ENCODE data around the gene ISG20.

The ISG20 gene

DNA sequence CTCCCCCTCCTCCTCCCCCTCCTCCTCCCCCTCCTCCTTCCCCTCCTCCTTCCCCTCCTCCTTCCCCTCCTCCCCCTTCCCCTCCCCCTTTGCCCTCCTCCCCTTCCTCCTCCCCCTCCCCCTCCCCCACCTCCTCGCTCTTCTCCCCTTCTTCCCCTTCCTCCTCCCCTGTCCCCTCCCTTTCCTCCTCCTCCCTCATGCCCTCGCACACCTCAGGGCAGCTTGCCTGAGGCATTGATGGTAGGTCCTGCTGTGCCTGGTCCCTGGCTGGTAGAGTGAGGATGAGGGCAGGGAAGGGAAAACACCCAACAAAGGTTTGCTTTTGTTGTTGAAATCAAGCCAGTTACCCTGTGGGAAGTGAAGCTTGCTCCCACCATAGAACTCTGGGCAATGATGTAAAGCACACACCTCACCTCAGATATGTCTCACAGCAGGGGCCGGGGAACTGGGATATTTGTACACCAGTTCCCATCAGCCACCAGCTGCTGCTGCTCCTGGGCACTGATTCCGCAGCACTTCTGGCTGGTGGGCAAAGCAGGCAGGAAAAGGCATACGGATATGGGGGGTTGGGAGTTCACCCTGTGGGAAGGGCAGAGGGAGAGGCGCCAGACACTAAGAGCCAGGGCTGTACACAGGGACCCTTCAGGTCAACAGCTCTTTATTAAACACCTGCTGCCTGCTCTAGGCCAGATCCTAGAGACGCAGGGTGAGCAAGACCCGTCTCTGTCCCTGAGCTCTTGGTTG is 13.8 kb downstream of the ISG20 start:
- H3K27ac ChIP-seq: no peak overlapping the region
- H3K4me2 ChIP-seq: no peak overlapping the region
- no peaks in the 10 kb centered on the region for H3K36me3 ChIP-seq
- H3K9ac ChIP-seq: no peak overlapping the region
- peaks cover 19 to 53% (median 41%) of the 10 kb centered on the region in 10 experiments for H3K4me1 ChIP-seq
- H3K27me3 ChIP-seq: no peaks in the 10 kb centered on the region
- no peak for TF ChIP-seq Cebpa-rat (IDR thresholded peaks at IDR 0.05)
- no peak overlapping the region for H3K4me3 ChIP-seq
- H3K9me3 ChIP-seq (replicated peaks in 1 of 11): no peaks in the 10 kb centered on the region
- H4K20me1 ChIP-seq: peaks cover 0 to 12% (median 0%) of the 10 kb centered on the region in 11 experiments; a peak in 2 of 22 replicates

DNA sequence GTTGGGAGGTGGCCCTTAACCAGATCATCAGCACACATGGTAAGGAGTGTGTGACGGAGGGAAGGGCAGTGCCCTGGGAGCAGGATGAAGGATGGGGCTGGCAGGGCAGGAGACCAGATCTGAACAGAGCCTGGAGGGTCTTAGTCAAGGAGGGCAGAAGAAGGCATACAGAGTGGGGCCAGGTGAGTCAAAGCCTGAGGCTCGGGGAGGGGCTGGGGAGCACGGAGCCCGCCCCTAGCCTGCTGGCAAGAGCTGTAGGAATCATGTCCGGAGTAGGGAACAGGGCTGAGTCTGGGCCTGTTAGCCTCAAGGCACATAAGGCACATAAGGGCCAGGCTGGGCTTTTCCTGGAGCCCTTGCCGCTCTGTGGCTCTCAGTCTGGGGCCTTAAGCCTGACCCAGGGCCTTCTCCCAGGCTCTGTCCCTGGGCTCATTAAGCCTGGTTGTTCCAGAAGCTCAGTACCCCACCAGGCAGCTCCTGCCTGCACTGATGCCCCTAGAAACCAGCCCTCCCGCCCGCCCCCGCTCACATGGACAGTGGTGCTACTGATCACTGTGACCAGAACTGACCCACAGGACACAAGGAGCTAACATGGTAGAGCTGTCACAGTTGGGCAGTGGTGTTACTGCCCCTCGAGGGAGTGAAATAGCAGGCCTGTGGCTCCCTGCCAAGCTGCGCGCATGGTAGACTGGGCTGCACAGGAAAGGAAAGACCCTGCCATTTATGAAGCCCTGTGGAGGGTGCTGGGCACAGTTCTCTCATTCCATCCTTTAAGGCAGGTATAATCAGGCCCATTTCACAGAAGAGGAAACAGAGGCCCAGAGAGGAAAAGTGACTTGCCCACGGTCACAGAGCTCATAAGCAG is 14.6 kb downstream of the ISG20 start:
- H3K4me2 ChIP-seq: no peak overlapping the region
- H3K36me3 ChIP-seq: no peaks in the 10 kb centered on the region
- H3K27ac ChIP-seq: no peak overlapping the region
- H3K9me3 ChIP-seq (replicated peaks in 1 of 11): no peaks in the 10 kb centered on the region
- no peak overlapping the region for H3K9ac ChIP-seq
- no peak for TF ChIP-seq Cebpa-rat (IDR thresholded peaks at IDR 0.05)
- H3K27me3 ChIP-seq: no peaks in the 10 kb centered on the region
- H4K20me1 ChIP-seq: peaks cover 0 to 8% (median 0%) of the 10 kb centered on the region in 11 experiments; a peak in 3 of 22 replicates
- no peak overlapping the region for H3K4me3 ChIP-seq
- peaks cover 12 to 45% (median 33%) of the 10 kb centered on the region in 10 experiments for H3K4me1 ChIP-seq

DNA sequence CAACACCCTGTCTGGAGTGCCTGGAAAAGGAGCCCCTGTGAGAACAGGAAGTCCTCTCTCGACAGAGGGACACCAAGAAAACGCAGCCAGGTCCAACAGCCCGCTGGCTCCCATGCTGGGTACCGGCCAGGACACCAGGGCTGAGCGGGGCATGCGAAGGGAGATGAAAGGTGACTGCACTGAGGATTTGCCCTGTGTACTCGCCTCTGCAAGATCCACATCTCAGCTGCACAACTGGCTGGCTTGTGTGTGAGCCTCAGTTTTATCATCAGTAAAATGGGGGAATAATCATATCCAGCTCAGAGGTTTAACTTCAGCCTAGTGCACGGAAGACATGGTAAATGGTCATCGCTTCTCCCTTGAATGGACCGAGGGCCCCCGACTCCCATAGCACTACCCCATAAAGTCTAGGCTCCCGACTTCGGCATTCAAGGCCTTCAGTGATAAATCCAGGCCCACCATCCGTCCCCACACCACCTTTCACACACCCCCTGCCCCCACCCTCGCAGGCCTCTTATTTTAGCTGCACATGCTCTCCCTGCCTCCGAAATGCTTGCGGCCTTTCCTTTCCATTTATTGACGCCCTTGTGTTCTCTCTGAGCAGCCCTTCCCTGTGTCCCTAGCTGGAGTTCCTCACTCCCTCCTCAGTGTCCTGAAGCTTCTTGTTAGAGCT is 15.8 kb downstream of the ISG20 start:
- no peaks in the 10 kb centered on the region for H3K36me3 ChIP-seq

DNA sequence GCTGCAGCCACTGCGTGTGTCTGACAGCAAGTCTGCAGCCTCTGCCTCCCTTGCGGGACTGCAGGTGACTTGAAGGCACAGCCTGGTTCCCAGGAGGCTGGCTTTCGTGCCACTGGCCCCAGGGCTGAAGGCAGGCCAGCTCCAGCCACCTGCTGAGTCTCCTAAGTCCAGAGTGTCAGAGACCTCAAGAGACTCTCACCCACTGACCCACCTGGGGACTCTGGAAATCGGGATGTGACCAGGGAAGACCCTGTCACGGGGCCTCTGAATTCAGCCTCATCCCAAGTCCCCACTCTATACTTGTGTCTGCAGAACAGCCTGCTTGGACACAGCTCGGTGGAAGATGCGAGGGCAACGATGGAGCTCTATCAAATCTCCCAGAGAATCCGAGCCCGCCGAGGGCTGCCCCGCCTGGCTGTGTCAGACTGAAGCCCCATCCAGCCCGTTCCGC is 16.3 kb downstream of the ISG20 start:
- Histone ChIP-seq H3K36me3 (no peaks in the 10 kb centered on the region), H3K4me1 (peaks cover 0 to 28% (median 16%) of the 10 kb centered on the region in 10 experiments; a peak in 16 of 20 replicates), H3K9ac (no peak overlapping the region), H3K4me3 (no peak overlapping the region), H3K27ac (no peak overlapping the region), H3K9me3 (replicated peaks in 1 of 11) (no peaks in the 10 kb centered on the region), H3K4me2 (no peak overlapping the region), H3K27me3 (no peaks in the 10 kb centered on the region), H4K20me1 (peaks cover 0 to 4% (median 0%) of the 10 kb centered on the region in 11 experiments; a peak in 2 of 22 replicates)
- TF ChIP-seq Cebpa-rat (IDR thresholded peaks at IDR 0.05): no peak

More for the DNA sequence above, 15.8 kb downstream of the ISG20 start:
- H3K27me3 ChIP-seq: no peaks in the 10 kb centered on the region
- H3K9me3 ChIP-seq (replicated peaks in 1 of 11): no peaks in the 10 kb centered on the region
- TF ChIP-seq Cebpa-rat (IDR thresholded peaks at IDR 0.05): no peak
- H3K27ac ChIP-seq: no peak overlapping the region
- H4K20me1 ChIP-seq: peaks cover 0 to 4% (median 0%) of the 10 kb centered on the region in 11 experiments; a peak in 3 of 22 replicates
- H3K9ac ChIP-seq: no peak overlapping the region
- H3K4me1 ChIP-seq: peaks cover under 1 to 34% (median 22%) of the 10 kb centered on the region in 10 experiments; a peak in 19 of 20 replicates
- no peak overlapping the region for H3K4me2 ChIP-seq
- no peak overlapping the region for H3K4me3 ChIP-seq

DNA sequence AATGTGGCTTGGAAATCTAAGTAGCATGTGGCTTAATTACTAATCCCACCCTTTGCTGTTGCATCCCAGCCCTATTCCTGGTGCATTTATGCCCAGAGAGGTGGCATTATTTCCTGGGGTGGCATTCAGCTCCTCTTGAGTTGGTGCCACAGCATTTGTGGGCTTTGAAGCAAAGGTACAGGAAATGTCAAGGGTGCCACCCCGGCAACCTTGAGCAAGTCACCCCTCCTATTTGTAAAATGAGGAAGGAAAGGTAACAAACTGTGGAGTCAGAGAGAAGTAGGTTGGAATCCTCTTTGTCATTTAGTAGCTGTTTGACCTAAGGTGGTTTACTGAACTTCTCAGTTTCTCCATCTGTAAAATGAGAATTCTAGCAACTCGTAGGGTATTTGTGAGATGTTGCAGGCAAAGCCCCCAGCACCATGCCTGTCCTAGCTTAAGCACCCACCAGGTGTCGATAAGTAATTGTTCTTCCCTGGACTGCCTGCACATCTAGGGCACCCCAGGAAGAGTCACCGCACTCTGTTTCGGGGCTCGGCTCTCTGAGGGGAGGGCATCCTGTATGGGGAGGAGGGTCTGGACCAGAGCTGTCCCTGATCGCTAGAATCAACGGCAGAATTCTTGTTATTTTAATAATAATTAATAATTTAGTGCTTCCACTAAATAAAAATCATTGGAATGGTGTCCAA is 17.1 kb downstream of the ISG20 start:
- H3K4me1 ChIP-seq: peaks cover 0 to 25% (median 11%) of the 10 kb centered on the region in 10 experiments; a peak in 13 of 20 replicates
- no peak for TF ChIP-seq Cebpa-rat (IDR thresholded peaks at IDR 0.05)

DNA sequence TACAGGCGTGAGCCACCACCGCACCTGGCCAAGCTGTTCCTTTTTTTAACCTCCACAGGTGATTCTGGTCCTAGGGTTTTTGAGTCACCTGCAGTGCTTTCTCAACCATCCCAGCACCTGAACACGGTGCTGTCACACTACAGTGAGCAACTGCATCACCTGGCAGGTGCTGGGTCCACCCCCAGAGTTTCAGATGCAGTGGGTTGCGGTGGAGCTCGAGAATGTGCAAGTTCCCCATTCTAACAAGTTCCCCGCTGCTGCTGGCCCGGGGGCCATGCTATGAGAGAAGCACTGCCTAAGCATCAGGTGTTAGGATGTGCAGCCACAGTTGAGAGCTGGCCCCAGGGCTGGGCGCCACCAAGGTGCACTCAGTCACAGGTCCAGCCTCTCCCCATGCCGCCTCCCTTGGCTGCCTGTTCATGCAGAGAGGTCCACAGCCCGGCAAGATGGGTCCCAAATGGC is 18.0 kb downstream of the ISG20 start:
- Histone ChIP-seq H3K36me3 (no peaks in the 10 kb centered on the region), H3K27ac (no peak overlapping the region), H3K9ac (no peak overlapping the region), H3K4me1 (peaks cover 0 to 18% (median 7%) of the 10 kb centered on the region in 10 experiments; a peak in 12 of 20 replicates), H3K4me3 (no peak overlapping the region), H3K4me2 (no peak overlapping the region), H3K9me3 (replicated peaks in 1 of 11) (no peaks in the 10 kb centered on the region), H3K27me3 (no peaks in the 10 kb centered on the region), H4K20me1 (peaks cover 0 to 4% (median 0%) of the 10 kb centered on the region in 11 experiments; a peak in 1 of 22 replicates)
- TF ChIP-seq Cebpa-rat (IDR thresholded peaks at IDR 0.05): no peak

More for the DNA sequence above, 17.1 kb downstream of the ISG20 start:
- Histone ChIP-seq H4K20me1 (peaks cover 0 to 4% (median 0%) of the 10 kb centered on the region in 11 experiments; a peak in 1 of 22 replicates), H3K9me3 (replicated peaks in 1 of 11) (no peaks in the 10 kb centered on the region), H3K36me3 (no peaks in the 10 kb centered on the region), H3K4me3 (no peak overlapping the region), H3K4me2 (peak overlapping the region in 3 of 11 experiments; percentile 3 to 29 (median 24); a peak in 4 of 22 replicates), H3K27me3 (no peaks in the 10 kb centered on the region), H3K9ac (no peak overlapping the region), H3K27ac (no peak overlapping the region)

DNA sequence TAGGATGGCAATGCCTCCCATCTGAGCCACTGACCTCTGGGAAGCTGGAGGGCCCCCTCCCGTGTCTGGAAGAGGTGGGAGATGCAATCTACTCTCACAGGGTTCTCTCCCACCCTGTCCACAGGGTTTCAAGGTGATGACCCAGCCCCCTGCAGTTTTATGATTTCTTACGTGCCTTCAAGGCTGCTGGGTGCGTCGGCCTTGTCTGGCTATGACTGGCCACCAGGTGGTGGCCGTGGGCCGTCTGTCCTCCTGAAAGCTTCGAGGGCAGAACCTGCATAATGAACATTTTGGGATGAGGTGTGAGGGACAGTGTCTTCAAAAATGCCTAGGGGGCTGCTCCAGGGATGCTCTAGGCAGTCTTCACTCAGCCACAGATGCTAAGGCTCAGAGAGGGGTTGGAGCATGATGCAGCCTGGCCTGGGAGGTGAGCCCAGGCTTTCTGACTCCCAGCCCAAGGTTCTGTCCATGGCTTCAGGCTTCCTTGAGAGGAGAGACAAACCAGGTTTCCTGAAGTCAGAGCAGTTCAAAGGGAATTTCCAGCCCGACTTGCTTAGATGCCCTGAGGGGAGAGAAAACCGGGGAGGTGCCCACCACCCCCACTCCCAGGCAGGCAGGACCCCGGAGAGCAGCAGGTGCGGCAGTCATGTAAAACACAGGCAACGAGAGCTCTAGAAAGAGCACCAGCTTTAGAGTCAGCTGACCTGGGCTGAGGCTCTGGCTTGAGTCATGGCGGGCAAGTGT is 18.7 kb downstream of the ISG20 start:
- Histone ChIP-seq H3K4me2 (no peak overlapping the region), H3K4me3 (no peak overlapping the region), H3K4me1 (peaks cover 0 to 15% (median 6%) of the 10 kb centered on the region in 10 experiments; a peak in 10 of 20 replicates), H3K36me3 (no peaks in the 10 kb centered on the region), H4K20me1 (peaks cover 0 to 4% (median 0%) of the 10 kb centered on the region in 11 experiments; a peak in 1 of 22 replicates), H3K9ac (no peak overlapping the region), H3K9me3 (replicated peaks in 1 of 11) (no peaks in the 10 kb centered on the region), H3K27ac (no peak overlapping the region), H3K27me3 (no peaks in the 10 kb centered on the region)
- TF ChIP-seq Cebpa-rat (IDR thresholded peaks at IDR 0.05): no peak

All from BLaER1 treated with 17β-estradiol and CSF1 and Interleukin-3, amounts not matched to agents 10 nM and 100 nM (cell line).